Measurements from ENCODE around the gene ZNF469.

The ZNF469 gene

DNA sequence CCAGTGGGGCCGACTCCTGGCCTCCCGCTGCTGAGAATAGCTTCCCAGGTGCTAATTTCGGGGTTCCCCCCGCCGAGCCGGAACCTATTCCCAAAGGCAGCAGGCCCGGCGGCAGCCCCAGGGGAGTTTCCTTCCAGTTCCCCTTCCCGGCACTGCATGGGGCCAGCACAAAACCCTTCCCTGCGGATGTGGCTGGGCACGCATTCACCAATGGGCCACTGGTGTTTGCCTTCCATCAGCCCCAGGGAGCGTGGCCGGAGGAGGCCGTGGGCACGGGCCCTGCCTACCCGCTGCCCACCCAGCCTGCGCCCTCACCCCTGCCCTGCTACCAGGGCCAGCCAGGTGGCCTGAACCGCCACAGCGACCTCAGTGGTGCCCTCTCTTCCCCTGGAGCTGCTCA lies 45.4 kb downstream of the ZNF469 start:
- no peak for DNase-seq (ENCODE audit: low spot score)

DNA sequence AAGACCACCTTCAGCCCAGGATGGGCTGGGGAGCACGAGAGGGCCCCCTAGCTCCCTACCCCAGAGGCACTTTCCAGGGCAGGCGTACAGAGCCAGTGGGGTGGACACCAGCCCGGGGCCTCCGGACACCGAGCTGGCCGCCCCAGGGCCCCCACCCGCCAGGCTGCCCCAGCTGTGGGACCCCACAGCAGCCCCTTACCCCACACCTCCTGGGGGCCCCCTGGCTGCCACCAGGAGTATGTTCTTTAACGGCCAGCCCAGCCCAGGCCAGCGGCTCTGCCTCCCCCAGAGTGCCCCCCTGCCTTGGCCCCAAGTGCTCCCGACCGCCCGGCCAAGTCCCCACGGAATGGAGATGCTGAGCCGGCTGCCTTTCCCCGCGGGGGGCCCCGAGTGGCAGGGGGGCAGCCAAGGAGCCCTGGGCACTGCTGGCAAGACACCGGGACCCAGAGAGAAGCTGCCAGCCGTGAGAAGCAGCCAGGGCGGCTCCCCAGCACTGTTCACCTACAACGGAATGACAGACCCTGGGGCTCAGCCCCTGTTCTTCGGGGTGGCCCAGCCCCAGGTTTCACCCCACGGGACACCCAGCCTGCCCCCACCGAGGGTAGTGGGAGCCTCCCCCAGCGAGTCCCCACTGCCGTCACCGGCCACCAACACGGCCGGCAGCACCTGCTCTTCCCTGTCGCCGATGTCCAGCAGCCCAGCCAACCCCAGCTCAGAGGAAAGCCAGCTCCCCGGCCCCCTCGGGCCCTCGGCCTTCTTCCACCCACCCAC lies 46.0 kb downstream of the ZNF469 start:
- DNase-seq (ENCODE audit: low spot score), result no peak

GRCh38 chr16:88429387-88430184 lies 46.8 kb downstream of the ZNF469 start:
- DNase-seq (ENCODE audit: low spot score), result no peak

DNA sequence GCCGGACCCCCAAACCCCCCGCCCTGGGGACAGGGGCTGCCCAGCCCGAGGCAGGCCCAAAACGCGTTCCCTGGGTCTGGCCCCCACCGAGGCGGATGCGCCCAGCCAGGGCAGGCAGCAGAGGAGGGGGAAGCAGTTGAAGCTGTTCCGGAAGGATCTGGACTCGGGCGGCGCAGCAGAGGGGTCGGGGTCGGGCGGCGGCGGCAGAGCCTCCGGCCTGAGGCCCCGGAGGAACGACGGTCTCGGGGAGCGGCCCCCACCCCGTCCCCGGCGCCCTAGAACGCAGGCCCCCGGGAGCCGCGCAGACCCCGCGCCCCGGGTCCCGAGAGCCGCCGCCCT lies 47.4 kb downstream of the ZNF469 start:
- no peak for DNase-seq (ENCODE audit: low spot score)

GRCh38 chr16:88430524-88431446 lies 48.0 kb downstream of the ZNF469 start:
- no peak for DNase-seq (ENCODE audit: low spot score)

DNA sequence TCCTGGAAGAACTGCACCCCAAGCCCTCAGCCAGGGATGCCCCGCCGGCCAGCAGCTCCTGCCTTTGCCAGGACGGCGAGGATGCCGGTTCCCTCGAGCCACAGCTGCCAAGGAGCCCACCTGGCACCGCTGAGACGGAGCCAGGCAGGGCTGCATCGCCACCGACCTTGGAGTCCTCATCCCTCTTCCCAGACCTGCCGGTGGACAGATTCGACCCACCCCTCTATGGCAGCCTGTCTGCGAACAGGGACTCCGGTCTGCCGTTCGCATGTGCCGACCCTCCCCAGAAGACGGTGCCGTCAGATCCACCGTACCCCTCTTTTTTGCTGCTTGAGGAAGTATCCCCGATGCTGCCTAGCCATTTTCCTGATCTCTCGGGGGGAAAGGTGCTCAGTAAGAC lies 48.9 kb downstream of the ZNF469 start:
- no peak for DNase-seq (ENCODE audit: low spot score)

DNA sequence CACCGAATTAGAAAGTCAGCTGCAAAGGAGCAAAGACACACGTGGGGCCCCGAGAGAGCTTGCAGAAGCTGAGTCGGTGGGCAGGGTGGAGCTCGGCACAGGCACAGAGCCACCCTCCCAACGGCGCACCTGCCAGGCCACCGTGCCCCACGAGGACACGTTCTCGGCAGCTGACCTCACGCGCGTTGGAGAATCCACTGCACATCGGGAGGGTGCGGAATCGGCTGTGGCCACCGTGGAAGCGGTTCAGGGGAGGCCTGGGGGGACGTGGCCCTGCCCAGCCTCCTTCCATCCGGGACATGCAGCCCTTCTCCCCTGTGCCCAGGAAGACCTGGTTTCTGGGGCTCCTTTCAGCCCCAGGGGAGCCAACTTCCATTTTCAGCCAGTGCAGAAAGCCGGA lies 49.4 kb downstream of the ZNF469 start:
- DNase-seq (ENCODE audit: low spot score), result no peak
